SK-N-SH (cell line): ENCODE results near the gene SH3RF2. TPM values are rescaled to one million over a fixed set of nuclear protein-coding genes. Genes with fewer than 3 reads are reported as not detected.

ENCODE experiments used
- CTCF ChIA-PET: fragments of 300-600, 350-600 bp; formaldehyde crosslinking; extraction: SDS; loops from one replicate; lab custom pipeline; 2021; lab: Yijun Ruan, JAX
- POLR2A ChIA-PET: fragments of 350-600 bp; sonication (Branson Sonifier 250); formaldehyde crosslinking; extraction: SDS; loops from one replicate; lab custom pipeline; 2020; ENCODE audit warnings: antibody characterized with exemption, inconsistent platforms; lab: Yijun Ruan, JAX
- DNase-seq: peaks from one replicate; pipeline ENCODE4 v3.0.0; 2012
- H2AFZ ChIP-seq: fragments of 200-600 bp; sonication (generic); 2 replicates; pipeline ENCODE4 v1.8.1; 2016; ENCODE audit warnings: antibody characterized with exemption, mild to moderate bottlenecking, low read depth
- H3F3A ChIP-seq: fragments of 200-600 bp; sonication (generic); replicated peaks from 2 replicates; pipeline ENCODE3; 2016; ENCODE audit warnings: antibody characterized with exemption, mild to moderate bottlenecking; ENCODE audit not compliant: insufficient read depth
- H3K27ac ChIP-seq, 2 experiments: fragments of 200-500 bp in 1 of 2; fragments of 200-600 bp in 1 of 2; sonication (Bioruptor generic) in 1 of 2; sonication (generic), shearing (Covaris generic) in 1 of 2; 2 replicates each; pipeline versions ENCODE4 v1.5.1 to v1.6.1; 2014 to 2016; ENCODE audit warnings: low read depth in 2 of 2, inconsistent platforms in 1 of 2, low read length in 1 of 2, mild to moderate bottlenecking in 1 of 2, mixed read lengths in 1 of 2
- H3K27me3 ChIP-seq: fragments of 200-600 bp; sonication (generic), shearing (Covaris generic); 2 replicates; pipeline ENCODE4 v1.6.1; 2016; ENCODE audit warnings: mixed run types; ENCODE audit not compliant: insufficient read depth
- H3K36me3 ChIP-seq, 2 experiments: fragments of 200-500 bp in 1 of 2; fragments of 200-600 bp in 1 of 2; sonication (Bioruptor generic) in 1 of 2; sonication (generic) in 1 of 2; replicated peaks in 1 of 2; 2 replicates each; pipeline versions ENCODE3 to v1.5.1; 2014 to 2016; ENCODE audit warnings: low read length in 1 of 2, mild to moderate bottlenecking in 1 of 2; ENCODE audit not compliant: insufficient read depth in 2 of 2, control insufficient read depth in 1 of 2
- H3K4me1 ChIP-seq, 2 experiments: fragments of 200-500 bp in 1 of 2; fragments of 200-600 bp in 1 of 2; sonication (Bioruptor generic) in 1 of 2; sonication (generic), shearing (Covaris generic) in 1 of 2; 2 replicates each; pipeline versions ENCODE4 v1.5.1 to v1.6.1; 2014 to 2016; ENCODE audit warnings: low read depth in 1 of 2, low read length in 1 of 2, mixed run types in 1 of 2; ENCODE audit not compliant: insufficient read depth in 2 of 2, control insufficient read depth in 1 of 2
- H3K4me2 ChIP-seq: fragments of 200-600 bp; sonication (generic), shearing (Covaris generic); 2 replicates; pipeline ENCODE4 v1.6.1; 2017; ENCODE audit warnings: mixed run types
- H3K4me3 ChIP-seq, 2 experiments: fragments of 200-500 bp in 1 of 2; fragments of 200-600 bp in 1 of 2; sonication (Bioruptor generic) in 1 of 2; sonication (generic), shearing (Covaris generic) in 1 of 2; 2 replicates each; pipeline versions ENCODE4 v1.5.1 to v1.8.1; 2014 to 2016; ENCODE audit warnings: low read depth in 2 of 2, inconsistent platforms in 1 of 2, low read length in 1 of 2, mild to moderate bottlenecking in 1 of 2, mixed read lengths in 1 of 2, moderate library complexity in 1 of 2
- H3K79me2 ChIP-seq: fragments of 200-600 bp; sonication (generic); 2 replicates; pipeline ENCODE4 v1.8.1; 2017; ENCODE audit warnings: mild to moderate bottlenecking; ENCODE audit not compliant: insufficient read depth
- H3K9ac ChIP-seq: fragments of 200-600 bp; sonication (generic); 2 replicates; pipeline ENCODE4 v1.6.1; 2017; ENCODE audit warnings: mixed run types
- H3K9me2 ChIP-seq: fragments of 200-600 bp; sonication (generic); 2 replicates; pipeline ENCODE4 v1.6.1; 2017; ENCODE audit warnings: mixed run types
- H3K9me3 ChIP-seq: fragments of 200-600 bp; sonication (generic); 2 replicates; pipeline ENCODE4 v1.6.1; 2017; ENCODE audit warnings: mixed run types, mild to moderate bottlenecking, moderate library complexity
- H4K20me1 ChIP-seq: fragments of 200-600 bp; sonication (generic); 2 replicates; pipeline ENCODE4 v1.6.1; 2017; ENCODE audit warnings: mild to moderate bottlenecking, mixed run types; ENCODE audit not compliant: insufficient read depth
- FOSL2 ChIP-seq: IDR thresholded peaks from 2 replicates; pipeline ENCODE4 v1.4.0; 2012; ENCODE audit warnings: low read depth, mild to moderate bottlenecking, moderate library complexity, borderline replicate concordance
- FOXM1 ChIP-seq: IDR thresholded peaks from 2 replicates; pipeline ENCODE4 v1.4.0; 2012; ENCODE audit warnings: low read depth, mild to moderate bottlenecking
- GATA2 ChIP-seq: sonication (generic); formaldehyde crosslinking; IDR thresholded peaks from 2 replicates; pipeline ENCODE4 v1.5.0; 2020; ENCODE audit warnings: mild to moderate bottlenecking, missing genetic modification reagents
- JUND ChIP-seq: IDR thresholded peaks from 2 replicates; pipeline ENCODE4 v1.4.0; 2012
- MEF2A ChIP-seq: IDR thresholded peaks from 2 replicates; pipeline ENCODE4 v1.4.0; 2012; ENCODE audit warnings: low read depth, borderline replicate concordance
- NFIC ChIP-seq: IDR thresholded peaks from 2 replicates; pipeline ENCODE4 v1.4.0; 2012; ENCODE audit warnings: borderline replicate concordance
- NRF1 ChIP-seq: IDR thresholded peaks from 2 replicates; pipeline ENCODE4 v1.6.1; 2012; ENCODE audit warnings: low read depth, mild to moderate bottlenecking, low read length
- RCOR1 ChIP-seq: fragments of 150-350 bp; IDR thresholded peaks from 2 replicates; pipeline ENCODE4 v1.6.1; 2017; ENCODE audit warnings: antibody characterized with exemption, low read length
- RXRA ChIP-seq: IDR thresholded peaks from 2 replicates; pipeline ENCODE4 v1.4.0; 2012; ENCODE audit warnings: low read depth, mild to moderate bottlenecking, borderline replicate concordance
- TCF12 ChIP-seq: IDR thresholded peaks from 2 replicates; pipeline ENCODE4 v1.4.0; 2012
- WGBS: methylation state at CpG from one replicate; pipeline ENCODE4 v1.1.6; 2017; ENCODE audit warnings: low lambda C conversion rate; 5-methylcytosine and 5-hydroxymethylcytosine counted together
- polyA plus RNA-seq, 3 experiments: library from polyadenylated mRNA; depleted of rRNA; stranded (reverse); fragments of >200 nt; gene quantifications; 2 replicates each; pipeline ENCODE4 v1.2.3, GENCODE V29; 2012
- TF ChIP-seq, protein P1 (sequence below): IDR thresholded peaks from 2 replicates; pipeline ENCODE4 v1.4.0; 2012; ENCODE audit warnings: low read depth
- TF ChIP-seq, protein P2 (sequence below): fragments of 150-350 bp; IDR thresholded peaks from 2 replicates; pipeline ENCODE4 v1.6.1; 2017; ENCODE audit warnings: antibody characterized with exemption, low read length, low read depth, borderline replicate concordance
- TF ChIP-seq, protein P3 (sequence below): IDR thresholded peaks from 2 replicates; pipeline ENCODE4 v1.4.0; 2012; ENCODE audit warnings: low read depth, borderline replicate concordance

SH3RF2 gene
- polyA plus RNA-seq, 1 of the 3 experiments (the other 2 are of a cell fraction), result 0.87 TPM

DNA sequence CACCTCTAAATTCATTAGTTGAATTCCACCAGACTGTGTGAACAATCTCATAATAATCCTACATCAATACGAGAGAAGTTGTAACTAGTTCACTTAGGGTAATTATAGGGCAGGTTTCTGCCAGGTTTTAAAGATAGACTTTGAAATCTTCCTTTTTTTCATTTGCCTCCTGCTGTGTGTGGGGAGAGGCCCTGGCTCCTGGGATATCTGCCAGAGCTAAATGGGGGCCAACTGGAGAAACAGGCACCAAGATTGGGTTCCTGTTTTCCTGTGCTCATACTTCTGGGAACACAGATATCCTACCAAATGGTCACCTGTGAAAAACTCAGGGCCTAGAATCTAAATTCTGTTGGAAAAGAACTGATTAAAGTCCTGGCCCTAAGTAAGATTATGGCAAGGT lies 42.3 kb downstream of the SH3RF2 start:
- no peak overlapping the region for H2AFZ ChIP-seq
- WGBS, result 71% methylated on average over 1 of the region's 1 CpG
- CTCF ChIA-PET, result no interaction called here
- H3K79me2 ChIP-seq, result no peaks in the 10 kb centered on the region
- DNase-seq, result no peak
- H3K9me2 ChIP-seq, result no peaks in the 10 kb centered on the region
- H3K4me3 ChIP-seq, result no peak overlapping the region
- POLR2A ChIA-PET, result no interaction called here
- no peaks in the 10 kb centered on the region for H4K20me1 ChIP-seq
- H3K27me3 ChIP-seq, result no peaks in the 10 kb centered on the region
- H3F3A ChIP-seq, result peaks cover 35% of the 10 kb centered on the region
- H3K27ac ChIP-seq, result no peak overlapping the region
- no peaks in the 10 kb centered on the region for H3K36me3 ChIP-seq
- no peaks in the 10 kb centered on the region for H3K9me3 ChIP-seq
- no peak overlapping the region for H3K4me2 ChIP-seq
- peaks cover 7 to 27% of the 10 kb centered on the region in 2 experiments for H3K4me1 ChIP-seq
- peak; percentile 20; the same call in 1 of the 2 replicates for TF ChIP-seq NFIC
- no peak for TF ChIP-seq FOSL2
- no peak for TF ChIP-seq GATA2
- TF ChIP-seq TCF12, result 0 out of 2 replicates have a peak, but pooled peaks have one; percentile 8
- TF ChIP-seq, protein P1, sequence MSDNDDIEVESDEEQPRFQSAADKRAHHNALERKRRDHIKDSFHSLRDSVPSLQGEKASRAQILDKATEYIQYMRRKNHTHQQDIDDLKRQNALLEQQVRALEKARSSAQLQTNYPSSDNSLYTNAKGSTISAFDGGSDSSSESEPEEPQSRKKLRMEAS, result no peak
- no peak overlapping the region for H3K9ac ChIP-seq

DNA sequence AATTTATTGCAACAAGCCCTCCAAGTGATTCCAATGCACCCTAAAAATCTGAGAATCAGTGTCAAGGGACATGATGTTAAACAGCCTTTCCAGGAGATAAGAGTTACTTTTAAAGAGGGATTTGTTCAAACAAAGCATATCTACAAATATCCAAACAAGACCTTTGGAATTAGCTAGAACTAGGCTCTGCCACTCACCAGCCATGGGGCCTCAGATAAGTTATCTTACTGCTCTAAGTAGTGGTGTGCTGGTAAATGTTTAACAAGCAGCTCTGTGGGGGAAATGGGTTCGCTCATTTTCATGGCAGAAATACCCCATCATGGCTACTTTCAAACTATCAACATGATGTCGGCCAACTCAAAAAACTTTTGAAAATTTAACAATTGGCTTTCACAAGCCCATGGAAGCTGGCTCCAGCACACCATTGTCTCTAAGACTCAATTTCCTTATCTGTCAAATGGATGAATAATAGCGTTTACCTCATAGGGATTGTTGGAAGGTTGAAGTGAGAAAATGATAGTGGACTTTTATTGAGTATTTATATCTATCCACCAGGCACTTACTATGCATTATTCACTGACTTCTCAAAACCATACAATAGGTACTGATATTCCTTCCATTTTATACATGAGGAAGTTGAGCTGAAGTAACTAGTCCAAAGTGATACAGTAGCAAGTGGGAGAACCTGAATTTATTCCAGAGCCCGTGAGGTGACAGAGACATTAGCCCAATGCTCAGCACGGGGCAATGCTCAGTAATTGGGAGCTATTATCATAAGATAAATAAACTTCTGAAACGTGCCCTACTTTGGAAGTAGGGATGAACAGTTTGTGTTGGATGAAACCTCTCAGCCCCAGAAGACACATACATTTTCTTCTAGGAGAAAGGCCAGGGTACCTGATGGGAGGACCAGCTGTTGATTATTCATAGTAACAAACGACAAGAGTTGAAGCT lies 43.2 kb downstream of the SH3RF2 start:
- no peak overlapping the region for H2AFZ ChIP-seq
- TF ChIP-seq, protein P2, sequence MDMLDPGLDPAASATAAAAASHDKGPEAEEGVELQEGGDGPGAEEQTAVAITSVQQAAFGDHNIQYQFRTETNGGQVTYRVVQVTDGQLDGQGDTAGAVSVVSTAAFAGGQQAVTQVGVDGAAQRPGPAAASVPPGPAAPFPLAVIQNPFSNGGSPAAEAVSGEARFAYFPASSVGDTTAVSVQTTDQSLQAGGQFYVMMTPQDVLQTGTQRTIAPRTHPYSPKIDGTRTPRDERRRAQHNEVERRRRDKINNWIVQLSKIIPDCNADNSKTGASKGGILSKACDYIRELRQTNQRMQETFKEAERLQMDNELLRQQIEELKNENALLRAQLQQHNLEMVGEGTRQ, result no peak
- TF ChIP-seq JUND (no peak), NFIC (no peak), FOSL2 (no peak), RCOR1 (no peak), MEF2A (no peak), FOXM1 (no peak), GATA2 (no peak), NRF1 (no peak), RXRA (no peak)
- TF ChIP-seq, protein P3, sequence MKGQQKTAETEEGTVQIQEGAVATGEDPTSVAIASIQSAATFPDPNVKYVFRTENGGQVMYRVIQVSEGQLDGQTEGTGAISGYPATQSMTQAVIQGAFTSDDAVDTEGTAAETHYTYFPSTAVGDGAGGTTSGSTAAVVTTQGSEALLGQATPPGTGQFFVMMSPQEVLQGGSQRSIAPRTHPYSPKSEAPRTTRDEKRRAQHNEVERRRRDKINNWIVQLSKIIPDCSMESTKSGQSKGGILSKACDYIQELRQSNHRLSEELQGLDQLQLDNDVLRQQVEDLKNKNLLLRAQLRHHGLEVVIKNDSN, result no peak
- TF ChIP-seq, protein P1, result no peak
- H3K4me2 ChIP-seq, result no peak overlapping the region
- no peak for DNase-seq
- H3K4me3 ChIP-seq, result no peak overlapping the region
- peaks cover 7 to 26% of the 10 kb centered on the region in 2 experiments for H3K4me1 ChIP-seq
- H3K79me2 ChIP-seq, result no peaks in the 10 kb centered on the region
- ChIA-PET CTCF (interaction anchor here (0.6 to 1.5 kb wide), 2 partner anchors 8 to 1807 kb away, joined by 4 to 5 read pairs; no protein-coding TSS in a partner anchor), POLR2A (no interaction called here)
- no peaks in the 10 kb centered on the region for H3K27me3 ChIP-seq
- H3K9me3 ChIP-seq, result no peaks in the 10 kb centered on the region
- H3K9ac ChIP-seq, result no peak overlapping the region
- 85% methylated on average over 7 of the region's 7 CpGs for WGBS
- no peaks in the 10 kb centered on the region for H3K9me2 ChIP-seq
- H4K20me1 ChIP-seq, result no peaks in the 10 kb centered on the region
- H3F3A ChIP-seq, result peaks cover 26% of the 10 kb centered on the region
- H3K36me3 ChIP-seq, result no peaks in the 10 kb centered on the region
- no peak overlapping the region for H3K27ac ChIP-seq
